HG03469 (cell line): ENCODE measurements around the gene DHRS3.

Source experiments
- ATAC-seq: cut with Tn5 transposase; IDR thresholded peaks from one replicate; pipeline ENCODE4 v1.9.1; 2021; ENCODE audit warnings: mild to moderate bottlenecking, moderate library complexity, moderate number of reproducible peaks; ENCODE audit not compliant: unreplicated experiment

DHRS3 gene

DNA sequence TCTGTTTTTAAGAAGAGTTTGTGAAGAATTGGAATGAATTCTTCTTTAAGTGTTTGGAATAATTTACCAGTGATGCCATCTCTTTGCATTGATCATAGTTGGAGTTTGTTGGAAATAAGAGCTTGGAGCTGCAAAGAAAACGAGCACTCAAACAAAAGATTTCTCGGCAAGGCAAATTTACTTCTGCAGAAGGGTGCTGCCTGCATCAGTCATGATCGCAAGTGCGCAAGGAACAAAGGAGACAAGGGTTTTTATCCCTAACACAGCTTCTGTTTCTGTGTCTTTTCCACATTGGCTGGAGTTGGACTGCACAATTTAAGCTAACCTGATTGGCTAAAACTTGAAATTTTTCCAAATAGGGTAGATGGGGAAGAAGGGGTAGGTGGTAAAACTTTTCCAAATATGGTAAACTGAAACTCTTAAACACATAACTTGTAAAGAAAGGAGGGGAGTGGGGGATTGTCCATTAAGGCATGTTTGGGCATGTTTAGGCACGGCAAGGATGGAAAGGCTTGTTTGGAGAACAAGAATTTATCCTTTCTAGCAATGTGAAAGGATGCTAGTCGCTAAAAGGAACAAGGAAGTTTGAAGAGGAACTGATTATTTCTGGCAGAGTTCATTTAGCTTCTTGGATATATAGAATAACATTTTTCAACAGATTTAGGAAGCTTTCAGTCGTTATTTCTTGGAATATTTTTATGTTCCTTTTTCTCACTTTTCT lies 22.4 kb upstream of the DHRS3 start:
- no peak for ATAC-seq

DNA sequence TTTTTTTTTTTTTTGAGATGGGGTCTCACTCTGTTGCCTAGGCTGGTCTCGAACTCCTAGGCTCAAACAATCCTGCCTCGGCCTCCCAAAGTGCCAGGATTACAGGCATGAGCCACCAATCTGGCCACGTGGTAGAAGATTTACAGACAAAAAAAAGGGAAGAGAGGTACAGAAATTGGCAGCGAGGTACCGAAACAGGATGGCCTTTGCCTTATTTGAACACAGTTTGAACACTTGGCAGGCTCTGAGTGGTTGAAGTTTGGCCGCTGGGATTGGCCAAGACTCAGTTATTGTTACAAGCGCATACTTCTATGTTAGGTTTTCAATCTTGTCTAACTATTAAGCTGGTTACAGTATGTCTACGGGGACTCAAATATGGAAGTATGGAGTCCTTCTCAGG lies 19.7 kb upstream of the DHRS3 start:
- ATAC-seq: no peak

DNA sequence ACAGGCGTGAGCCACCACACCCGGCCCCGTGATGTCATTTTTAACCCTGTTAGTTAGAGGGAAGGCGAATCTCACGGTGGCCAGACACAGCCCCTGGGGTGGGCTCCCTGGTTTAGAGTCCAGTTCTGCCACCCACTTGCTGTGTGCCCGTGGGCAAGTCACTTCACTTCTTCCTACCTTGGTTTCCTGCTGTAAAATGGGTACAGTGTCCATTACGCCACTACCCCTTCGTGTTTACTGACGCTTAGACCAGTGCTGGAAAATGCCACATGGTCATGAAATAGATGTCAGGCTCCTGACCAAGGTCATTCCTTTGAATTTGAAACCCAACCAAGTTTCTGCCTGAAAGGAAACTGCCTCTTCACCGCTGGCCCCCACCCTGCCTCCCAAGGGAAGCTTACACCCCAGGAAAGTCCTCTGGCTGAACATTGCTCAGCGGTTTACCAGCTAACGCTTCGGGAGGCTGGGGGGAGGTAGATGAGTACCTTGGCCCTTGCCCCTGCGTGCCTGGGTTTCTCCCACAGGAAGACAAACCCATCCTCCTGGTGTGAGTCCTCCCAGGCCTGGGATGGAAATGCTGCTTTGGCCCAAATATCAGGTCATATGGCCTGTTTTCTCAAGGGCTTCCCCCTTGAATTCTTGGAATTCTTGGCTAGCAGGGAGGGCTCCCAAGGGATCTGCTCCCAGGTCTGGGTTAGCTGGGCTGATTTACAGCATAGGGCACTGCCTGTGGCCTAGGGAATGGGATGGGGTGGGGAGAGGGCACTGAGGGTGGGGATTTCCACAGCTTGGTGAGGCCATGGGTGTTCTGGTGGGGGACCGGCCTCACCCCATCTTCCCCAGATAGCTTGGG lies 18.3 kb upstream of the DHRS3 start:
- ATAC-seq: no peak

DNA sequence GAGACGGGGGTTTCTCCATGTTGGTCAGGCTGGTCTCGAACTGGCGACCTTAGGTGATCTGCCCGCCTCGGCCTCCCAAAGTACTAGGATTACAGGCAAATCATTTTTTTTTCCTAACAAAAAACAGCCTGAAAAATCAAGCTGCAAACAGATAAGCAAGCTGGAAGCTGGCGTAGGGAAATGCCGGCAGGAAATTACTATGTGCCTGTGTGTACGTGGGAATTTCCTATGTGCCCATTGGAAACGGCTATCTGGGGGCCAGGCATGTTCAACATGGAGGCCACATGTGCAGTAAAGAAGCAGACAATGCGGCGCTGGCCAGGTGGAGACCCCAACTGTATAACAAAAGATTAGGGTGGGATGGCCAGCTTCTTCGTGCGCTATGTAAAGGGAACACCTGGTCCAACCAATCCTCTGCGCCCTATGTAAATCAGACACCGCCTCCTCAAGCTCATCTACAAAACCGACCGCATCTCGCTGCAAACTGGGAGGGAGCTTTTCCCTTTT lies 16.7 kb upstream of the DHRS3 start:
- ATAC-seq: no peak

DNA sequence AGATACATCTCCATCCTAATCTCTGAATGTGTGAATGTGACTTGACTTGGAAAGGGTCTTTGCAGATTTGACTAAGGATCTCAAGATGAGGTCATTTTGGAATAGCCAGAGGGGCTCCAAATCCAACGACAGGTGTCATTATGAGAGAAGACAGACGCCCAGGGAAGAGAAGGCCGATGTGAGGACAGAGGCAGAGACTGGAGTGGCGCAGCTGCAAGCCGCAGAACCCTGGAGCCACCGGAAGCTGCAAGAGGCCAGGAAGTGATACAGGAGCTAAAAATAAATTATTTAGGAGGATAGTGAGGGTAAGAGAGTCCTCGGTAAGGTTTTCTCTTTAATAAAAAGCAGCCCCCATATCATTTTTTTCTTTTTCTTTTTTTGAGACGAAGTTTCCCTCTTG lies 16.1 kb upstream of the DHRS3 start:
- ATAC-seq: no peak

DNA sequence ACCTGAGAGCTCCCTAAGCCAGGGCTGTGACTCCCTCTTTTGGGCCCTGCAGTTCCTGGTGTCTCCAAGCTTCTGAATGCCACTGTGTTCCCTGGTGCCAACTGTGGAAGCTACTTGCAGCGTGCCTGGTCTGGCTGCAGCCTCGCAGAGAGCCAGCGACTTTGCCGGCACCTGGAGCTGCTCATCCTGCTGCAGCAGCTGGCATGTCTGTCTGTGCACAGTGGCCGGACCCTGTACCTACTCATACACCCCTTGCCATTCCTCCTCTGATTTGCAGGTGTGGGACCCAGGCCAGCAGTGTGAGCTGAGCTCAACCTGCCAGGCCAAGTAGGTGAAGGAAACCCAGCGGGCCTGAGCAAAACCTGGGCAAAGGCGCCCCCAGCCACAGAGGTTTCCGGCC lies 13.6 kb upstream of the DHRS3 start:
- no peak for ATAC-seq

DNA sequence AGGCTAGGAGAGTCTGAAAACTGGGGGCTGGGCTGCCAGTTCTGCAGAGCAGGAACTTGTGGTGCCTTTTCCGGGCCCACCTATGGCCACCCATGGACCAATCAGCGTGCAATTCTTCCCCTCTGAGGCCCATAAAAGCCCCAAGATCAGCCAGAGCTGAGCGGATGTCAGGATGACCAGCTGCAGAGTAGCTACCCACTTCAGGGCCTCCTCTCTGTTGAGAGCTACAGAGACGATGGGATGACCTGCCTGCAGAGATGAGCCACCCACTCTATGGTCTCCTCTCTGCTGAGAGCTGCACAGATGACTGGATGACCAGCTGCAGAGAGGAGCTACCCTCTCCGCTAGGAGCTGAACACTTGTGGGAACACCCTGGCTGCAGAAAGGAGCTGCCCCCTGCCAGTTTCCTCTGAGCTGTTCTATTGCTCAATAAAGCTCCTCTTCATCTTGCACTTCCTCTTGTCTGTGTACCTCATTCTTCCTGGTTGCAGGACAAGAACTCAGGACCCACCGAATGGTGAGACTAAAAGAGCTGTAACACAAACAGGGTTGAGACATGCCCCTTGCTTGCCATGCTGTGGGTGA lies 13.0 kb upstream of the DHRS3 start:
- no peak for ATAC-seq

DNA sequence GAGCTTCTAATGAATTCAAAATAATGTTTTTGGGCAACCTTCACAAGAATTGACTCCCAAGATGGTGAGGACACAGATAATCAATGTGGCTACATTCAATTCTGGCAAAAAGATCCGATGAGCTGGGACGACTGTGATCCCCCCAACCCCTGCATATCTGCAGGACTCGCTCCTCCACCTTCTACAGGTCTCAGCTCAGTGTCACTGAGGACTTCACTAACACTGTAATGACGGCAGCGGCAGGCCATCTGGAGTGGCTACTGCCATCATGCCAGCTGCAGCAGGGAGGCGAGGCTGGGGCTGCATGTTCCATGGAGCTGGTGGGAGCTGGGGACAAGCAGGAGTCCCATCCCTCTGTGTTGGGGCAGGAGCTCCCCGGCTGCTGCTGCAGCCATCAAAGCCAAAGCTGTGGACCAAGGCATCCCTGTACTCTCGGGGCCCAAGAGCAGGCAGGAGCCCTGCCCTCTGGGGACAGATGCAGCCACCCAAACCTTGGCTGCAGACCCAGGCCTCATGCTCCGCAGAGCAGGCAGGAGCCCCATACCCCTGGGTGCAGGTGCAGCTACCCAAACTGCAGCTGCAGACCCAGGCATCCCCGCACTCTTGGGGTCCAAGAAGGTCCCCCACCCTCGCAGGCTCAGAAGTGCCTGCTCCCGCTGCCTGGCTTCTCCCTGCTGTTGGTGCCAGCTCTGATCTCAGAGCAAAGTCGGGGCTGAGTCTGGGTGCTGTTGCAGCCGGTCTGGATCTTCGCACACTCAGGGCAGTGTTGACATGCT lies 12.2 kb upstream of the DHRS3 start:
- ATAC-seq: no peak

DNA sequence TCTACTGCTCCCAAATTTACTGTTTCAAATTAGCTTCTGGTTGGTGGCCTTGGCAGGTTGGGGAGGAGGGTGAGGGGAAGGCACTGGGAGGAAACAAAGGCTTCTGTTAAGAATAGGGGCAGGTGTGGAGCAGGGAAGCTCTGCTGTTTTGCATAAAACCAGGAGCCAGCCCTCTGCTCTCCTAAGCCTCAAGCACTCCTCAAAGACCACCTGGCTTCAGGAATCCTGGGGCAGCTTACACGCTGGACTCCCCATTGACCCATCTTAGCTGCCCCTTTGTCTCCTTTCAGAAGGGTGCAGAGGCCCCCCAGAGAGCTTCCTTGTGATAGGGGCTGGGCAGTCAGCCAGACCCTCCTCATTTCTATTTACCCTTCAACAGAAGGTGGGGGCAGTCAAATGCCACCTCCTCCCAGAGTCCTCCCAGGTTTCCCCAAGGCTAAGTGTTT lies 11.5 kb upstream of the DHRS3 start:
- no peak for ATAC-seq

DNA sequence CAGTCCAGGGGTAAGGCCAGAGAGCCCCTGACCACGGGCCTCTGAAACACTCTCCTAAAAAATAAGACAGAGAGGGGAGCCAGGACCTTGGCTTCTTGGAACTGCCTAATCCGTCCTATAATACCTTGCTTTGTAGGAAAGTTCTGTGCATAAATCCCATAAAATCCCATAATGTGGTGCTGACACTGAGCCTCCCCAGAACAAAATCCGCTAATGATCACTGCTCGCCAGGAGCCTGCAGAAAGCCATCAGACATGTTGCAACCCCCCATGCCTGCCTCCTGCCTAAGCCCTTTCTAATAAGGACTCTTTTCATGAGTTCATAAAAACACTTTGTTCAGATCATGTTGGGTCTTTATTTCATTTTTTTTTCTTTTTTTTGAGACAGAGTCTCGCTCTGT lies 9.3 kb upstream of the DHRS3 start:
- ATAC-seq: no peak

DNA sequence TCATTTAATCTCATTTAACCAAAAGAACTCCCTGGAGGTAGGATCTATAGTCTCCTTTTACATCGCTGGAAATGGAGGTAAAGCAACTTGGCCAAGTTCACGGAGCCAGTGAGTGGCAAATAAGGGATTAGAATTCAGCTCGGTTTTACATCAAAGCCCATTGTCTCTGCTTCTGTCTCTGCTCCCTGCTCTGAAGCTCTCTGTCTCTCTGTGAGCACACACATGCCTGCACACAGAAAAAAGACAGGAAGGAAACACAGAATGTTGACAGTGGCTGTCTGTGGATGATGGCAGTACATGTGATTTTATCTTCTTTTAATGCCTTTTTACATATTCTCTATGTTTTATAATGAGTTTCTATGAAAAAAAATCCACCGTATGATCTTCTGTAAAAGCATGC lies 8.9 kb upstream of the DHRS3 start:
- no peak for ATAC-seq

DNA sequence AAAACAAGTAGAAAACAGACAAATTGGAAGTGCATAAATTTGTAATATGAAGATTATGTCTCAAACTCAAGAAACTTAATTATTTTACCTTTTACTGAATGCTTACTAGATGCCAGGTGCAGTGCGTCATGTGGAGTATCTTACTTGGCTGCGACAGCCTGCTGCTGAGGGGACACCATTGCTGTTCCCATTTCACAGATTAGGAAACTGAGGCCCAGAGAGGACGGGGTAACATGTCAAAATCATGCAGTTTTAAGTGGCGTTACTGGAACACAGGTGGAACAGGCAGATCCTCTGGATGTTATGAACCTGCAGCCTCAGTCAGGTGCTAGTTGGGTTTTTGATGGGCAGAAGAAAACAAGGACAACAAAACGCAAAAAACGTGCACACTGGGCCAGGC lies 7.3 kb upstream of the DHRS3 start:
- ATAC-seq: no peak

DNA sequence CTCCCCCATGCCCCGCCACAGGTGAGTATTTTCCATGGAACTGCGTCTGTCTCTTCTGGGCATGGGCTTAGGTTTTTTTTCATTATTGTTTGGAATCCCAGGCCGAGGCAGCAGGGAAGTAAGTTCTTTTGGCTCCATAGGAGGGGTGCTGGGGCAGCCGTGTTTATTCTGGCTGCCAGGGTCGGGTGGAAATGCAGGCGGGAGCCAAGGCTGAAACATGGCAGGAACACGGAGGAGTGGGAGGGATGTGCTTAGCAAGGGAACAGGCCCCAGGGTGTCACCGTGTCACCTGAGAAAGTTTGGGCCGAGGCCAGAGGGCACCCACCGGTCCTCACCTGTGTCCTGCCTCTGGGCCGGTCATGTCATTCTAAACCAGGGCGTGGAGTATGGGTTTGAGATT lies 4.5 kb upstream of the DHRS3 start:
- no peak for ATAC-seq

DNA sequence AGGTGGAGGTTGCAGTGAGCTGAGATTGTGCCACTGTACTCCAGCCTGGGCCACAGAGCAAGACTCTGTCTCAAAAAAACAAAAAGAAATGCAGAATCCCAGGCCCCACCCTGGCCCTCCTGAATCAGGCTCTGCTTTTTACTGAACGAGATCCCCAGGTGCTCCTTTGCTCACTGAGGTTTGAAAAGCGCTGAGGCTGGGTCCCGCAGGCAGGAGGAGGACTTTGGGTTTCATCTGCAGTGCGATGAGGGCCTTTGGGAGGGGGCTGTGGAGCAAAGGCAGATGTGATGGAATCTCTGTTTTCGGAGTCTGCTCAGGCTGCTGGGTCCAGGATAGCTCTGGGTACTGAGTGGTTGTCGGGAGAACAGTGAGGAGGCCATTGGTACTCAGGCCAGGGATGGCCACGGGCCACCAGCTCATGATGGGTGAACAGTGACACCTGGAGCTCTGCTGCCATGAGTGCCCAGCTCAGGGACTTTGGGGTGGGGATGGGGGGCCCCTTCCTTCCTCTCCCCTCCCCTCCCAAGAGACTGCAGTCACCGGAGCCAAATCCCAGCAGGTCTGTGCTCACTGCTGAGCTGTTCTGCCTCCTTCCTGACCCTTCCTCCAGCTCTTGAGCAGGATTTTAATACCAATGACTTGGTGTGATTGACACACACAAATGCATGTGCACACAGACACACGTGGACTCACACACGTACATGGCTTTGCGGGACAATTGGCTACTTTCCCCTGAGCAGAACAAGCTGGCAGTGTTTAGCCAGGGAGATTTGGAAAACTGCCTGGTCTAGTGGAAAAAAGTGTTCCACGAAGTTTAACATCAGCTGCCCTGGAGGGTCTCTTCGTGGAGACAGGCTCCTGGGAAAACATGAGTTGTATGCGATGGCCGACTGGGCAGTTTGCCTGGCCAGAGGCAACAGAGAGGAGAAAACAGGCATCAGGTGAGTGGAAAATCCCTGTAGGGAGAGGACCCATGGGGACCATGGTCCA lies 3.6 kb upstream of the DHRS3 start:
- ATAC-seq: no peak

DNA sequence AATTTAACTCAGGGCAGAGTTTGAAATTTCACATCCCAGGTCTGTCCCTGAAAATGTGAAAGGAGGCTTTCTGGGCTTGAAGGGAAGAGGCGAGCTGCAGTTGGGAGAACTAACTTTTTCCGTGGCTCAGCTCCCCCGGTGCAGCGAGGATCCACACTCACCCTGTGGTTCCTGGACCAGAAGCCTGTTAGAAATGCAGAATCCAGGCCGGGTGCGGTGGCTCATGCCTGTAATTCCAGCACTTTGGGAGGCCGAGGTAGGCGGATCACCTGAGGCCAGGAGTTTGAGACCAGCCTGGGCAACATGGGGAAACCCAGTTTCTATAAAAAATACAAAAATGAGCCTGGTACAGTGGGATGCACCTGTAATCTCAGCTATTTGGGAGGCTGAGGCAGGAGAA lies 2.9 kb upstream of the DHRS3 start:
- ATAC-seq: no peak

DNA sequence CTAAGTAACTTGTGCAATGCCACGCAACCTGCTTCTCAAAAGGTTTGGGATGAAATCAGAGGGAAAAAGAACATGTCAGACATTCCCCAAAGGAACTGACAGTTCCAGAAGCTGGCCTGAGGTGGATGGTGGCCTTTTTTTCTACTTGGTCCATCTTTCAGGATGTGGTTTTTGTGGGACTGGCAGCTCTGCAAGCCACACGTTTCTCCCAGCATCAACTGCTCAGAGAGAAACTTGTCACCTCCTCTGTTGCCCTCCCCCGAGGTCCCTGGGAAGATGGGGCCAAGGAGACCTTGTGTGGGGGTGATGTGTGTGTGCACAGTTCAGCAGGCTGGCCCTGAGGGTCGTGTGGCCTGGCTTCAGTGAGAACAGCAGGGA lies 2.5 kb upstream of the DHRS3 start:
- ATAC-seq: no peak

DNA sequence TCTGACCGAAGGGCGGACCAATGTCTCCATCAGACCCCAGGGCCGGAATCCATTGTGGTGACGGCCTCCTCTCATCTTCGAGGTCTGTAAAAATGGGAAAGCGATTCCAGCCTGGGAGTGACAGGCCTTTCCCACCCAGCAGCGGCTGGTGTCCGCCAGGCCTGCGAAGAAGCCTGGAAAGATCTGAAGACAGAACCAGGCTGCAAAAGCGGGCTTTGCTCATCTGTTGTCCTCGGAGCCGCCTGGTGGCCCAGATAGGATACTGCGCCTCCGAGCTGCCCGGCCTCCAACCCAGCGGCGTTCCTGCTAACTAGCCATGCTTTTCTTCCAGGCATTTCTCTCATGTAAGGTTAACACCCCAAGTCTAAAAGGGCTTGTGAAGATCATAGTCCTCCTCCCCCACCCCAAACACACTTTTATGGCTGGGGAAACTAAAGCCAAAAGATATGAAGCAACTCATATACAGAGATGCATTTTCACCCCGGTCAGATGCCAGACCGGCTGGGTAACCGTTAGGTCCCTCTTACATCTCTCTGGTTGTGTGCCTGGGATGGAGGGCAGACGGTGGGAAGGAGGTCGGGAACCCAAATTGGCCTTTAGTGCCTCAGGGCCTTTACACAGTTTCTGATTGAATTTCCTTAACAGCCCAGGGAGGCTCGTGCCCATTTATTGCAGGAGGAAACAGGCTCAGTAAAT lies 1.9 kb upstream of the DHRS3 start:
- no peak for ATAC-seq

DNA sequence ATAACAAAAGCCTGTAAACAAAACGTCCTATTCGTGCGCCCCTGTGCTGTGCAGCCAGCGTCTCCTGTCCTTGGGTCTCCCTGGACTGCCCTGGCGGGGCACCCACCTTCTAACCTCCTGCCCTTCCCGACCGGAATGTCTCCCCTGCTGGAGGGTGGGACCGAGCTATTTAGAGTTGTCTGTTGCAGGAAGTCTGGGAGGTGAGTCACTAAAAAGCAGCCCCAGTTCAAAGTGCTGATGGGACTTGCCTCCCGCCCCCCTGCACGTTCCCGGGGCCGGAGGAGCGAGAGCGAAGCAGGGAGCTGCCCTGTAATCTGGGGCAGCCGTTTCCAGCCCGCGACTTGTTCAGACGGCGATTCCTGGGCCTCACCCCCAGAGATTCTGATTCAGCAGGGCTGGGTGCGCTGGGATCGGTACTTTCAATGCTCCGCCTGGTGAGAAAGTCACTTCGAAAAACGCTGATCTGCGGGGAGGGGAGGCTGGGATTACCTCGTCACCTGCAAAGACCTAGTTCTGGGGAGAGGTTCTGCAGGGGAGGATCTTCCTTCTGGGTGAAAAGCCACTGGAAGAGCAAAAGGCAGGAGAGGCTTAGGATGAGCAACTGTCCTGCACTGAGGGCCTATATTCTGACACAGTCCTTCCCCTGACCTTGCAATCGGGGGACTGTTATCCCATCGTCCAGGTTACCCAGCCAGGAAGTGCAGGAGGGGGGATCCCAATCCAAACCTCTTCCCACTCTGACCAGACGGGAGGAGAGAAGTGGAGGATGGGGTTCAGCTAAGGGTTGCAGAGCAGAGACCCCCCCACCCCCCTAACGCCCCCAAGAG lies 1.2 kb upstream of the DHRS3 start:
- ATAC-seq: no peak

DNA sequence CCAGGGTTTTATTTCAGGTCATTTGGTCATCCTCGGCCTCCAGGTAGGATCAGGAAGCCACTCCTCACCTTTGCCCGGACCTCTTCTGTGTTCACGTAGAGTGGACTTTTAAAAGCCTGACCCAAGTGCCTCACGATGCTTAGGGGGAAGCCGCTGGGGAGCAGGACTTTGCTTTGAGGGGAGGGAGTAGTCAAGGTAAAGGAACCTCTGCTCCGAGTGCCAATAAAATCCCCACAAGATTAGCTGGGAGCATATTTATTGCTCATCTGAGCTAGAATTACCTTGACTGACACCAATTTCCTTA lies 603 bp upstream of the DHRS3 start:
- no peak for ATAC-seq
